HG03575 (cell line): ENCODE results near the gene ASPG.
"Not testable (repeated sequence)": the region's sequence is repeated elsewhere in the genome, so short reads cannot be mapped to it uniquely, and the experiment has no call there.

Source experiments
- ATAC-seq: cut with Tn5 transposase; IDR thresholded peaks from one replicate; pipeline ENCODE4 v1.9.1; 2021; ENCODE audit not compliant: unreplicated experiment, insufficient number of reproducible peaks, low FRiP score; ENCODE audit errors: extremely low read depth

Gene ASPG

DNA sequence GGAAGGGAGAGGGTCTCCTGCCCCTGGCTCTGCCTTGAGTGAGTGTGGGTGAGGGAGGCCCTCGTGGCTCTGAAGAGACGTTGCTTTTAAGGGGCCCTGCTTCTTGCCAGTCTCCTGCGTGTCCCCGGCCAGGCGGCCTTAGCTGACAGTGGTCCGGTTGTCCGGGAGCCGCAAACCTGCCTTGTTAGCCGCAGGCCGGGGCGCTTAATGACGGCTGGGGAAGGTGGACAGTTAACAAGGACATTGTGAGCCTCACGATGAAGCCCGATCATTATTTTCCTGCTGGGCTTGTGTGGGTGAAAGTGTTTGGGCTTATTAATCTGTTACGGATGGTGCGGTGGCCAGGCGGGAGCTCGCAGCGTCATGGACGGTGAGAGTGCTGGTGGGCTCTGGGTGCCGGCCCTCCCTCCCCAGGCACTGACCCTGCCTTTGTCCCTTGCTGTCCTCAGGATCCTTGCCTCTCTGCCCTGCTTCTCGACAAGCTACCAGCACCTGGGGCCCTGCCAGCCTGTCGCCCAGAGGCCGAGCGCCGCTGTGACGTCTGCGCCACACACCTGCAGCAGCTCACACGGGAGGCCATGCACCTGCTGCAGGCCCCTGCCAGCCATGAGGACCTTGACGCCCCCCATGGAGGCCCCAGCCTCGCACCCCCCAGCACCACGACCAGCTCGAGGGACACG lies 66.2 kb downstream of the ASPG start:
- no peak for ATAC-seq

DNA sequence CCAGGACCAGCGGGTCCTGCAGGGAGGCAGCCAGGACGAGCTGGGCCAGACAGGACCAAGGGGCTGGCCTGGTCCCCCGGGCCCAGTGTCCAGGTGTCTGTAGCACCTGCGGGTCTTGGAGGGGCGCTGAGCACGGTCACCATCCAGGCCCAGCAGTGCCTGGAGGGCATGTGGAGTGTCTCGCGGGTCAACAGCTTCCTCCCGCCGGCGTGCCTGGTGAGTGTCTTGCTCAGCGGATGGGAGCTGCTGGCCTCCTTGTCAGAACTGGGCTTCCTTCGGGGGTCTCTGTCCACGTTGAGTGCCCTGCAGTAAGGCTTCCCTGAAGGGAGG lies 66.7 kb downstream of the ASPG start:
- ATAC-seq = no peak

DNA sequence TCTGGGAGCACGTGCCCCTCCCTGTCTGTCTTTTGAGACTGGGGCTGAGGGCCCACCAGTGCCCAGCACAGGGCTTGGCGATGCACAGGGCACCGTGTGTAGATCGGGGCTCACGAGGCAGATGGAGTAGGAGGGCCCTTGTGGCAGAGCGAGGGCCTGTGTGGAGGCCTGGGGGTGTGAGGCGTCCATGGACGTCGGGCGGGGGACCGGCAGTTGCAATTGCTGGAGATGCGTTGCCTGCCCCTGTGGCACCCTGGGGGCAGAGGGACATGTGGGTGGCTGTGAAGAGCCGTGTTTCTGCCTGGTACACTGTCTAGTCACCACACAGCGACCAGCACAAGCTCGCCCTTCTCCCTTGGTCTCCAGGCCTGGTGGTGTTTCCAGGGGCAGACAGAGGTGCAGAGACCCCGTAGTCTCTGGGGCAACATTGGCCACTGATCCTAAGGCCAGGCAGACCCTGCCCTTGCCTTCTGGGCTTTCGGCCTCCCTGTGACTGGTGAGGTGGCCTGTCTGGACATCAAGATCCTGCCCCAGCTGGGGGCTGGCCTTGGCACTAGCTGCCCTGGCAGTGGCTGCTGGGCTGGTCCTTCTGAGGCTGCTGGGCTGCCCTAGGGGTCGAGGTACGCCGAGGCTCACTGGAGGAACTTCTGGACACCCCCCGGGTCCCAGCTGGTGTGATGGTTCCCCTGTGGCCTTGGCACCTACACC lies 67.3 kb downstream of the ASPG start:
- ATAC-seq = no peak

DNA sequence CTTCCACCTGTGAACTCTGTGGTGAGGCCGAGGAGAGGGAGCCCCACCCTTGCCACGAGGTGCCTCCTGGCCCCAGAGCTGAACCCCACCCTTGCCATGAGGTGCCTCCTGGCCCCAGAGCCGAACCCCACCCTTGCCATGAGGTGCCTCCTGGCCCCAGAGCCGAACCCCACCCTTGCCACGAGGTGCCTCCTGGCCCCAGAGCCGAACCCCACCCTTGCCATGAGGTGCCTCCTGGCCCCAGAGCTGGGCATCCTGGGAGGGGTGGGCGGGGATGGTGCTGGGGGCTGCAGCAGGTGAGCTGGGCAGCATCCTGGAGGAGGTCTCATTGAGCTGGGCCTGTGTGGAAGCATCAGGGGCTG lies 67.9 kb downstream of the ASPG start:
- not testable (repeated sequence) for ATAC-seq

DNA sequence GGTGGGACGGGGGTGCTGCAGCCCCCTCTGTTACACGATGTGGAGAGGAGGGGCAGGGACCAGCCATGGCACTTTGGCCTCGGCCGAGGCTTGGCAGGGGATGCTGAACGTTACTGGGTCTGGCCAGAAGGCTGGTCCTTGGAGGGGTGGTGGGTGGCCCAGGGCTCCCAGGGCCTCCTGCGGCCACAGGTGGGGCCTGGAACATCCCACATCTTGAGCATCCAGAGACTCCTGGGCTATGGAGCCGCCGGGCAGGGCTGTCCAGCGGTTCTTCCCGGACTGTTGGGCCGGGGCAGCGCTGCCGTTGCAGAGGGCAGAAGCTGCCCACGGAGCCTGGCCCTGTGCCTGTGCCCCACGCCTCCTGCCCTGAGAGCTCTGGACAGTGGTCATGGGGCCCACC lies 68.7 kb downstream of the ASPG start:
- ATAC-seq = no peak

DNA sequence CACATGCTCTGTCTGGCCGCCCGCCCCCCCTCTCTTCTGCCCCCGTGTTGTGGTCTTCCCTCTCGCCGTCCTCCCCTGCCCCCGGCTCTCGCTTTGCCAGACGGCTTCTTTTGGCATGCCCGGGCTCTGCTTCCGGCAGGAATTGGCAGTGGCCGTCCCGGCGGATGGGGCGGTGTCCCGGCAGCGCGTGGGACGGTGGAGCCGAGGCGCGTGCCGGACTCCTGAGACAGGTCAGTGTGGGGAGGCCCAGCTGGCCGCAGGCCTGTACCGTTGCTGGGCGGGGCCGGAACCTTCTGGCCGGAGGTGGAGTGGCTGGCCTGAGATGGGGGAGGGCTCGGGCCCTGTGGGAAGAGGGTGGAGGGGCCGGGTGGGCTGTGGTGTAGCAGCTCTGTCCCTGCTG lies 70.0 kb downstream of the ASPG start:
- ATAC-seq = no peak

DNA sequence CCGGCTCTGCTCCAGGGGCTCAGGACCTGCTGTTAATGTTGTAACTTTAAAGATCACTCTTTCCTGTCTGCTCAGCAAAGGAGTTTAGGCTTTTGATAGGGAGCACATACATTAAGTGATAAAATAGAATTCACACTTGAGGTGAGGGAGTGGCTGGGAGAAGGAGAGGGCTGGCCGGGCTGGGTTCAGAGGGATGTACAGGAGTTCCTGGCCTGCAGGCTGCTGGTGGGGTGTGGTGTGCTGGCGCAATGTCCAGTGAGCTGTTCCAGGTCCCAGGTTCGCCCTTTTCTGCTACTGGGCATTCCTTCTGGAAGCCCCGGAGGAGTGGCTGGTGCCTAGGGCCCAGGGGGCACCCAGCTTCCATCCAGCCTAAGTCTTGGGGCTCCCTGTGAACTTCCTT lies 70.6 kb downstream of the ASPG start:
- ATAC-seq = no peak

DNA sequence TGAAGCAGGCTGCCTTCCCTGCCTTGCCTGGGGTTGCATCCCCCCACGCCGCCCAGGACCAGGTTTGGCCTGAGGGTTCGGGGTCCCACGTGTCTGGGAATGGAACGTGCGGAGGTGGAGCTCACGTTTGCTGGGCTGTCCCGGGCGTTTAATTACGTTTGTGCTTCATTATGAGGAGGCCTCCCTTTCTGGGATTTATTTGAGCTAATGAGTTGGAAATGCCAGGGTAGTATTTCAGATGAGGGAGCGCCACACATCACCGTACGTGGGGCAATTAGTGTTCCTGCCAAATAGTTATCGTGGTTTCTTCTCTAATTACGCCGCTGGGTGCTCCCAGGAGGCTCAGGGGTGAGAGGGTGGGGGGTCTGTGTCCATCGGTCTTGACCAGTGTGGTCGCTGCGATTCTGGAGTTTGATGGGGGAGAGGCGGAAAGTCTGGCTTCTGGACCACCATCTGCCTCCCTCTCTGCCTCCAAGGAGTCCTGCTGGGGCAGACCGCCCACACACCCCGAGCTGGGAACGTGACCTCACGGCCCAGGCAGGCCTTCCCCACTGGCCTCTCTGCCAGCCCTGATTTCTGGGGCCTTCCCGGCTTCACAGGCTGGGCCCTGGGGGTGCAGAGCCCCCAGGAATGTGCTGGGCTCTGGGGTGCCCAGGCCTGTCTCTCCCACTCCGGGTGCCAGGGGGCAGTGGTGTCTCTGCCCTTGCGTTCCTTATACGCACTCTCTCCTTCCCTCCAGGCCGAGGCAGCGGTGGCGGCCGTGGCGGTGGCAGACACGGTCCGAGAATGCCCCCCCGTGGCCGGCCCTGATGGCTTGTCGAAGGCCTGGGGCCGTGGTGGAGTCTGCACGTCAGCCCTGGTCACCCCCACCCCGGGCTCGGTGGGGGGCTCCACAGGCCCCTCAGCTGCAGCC lies 71.8 kb downstream of the ASPG start:
- ATAC-seq = no peak

DNA sequence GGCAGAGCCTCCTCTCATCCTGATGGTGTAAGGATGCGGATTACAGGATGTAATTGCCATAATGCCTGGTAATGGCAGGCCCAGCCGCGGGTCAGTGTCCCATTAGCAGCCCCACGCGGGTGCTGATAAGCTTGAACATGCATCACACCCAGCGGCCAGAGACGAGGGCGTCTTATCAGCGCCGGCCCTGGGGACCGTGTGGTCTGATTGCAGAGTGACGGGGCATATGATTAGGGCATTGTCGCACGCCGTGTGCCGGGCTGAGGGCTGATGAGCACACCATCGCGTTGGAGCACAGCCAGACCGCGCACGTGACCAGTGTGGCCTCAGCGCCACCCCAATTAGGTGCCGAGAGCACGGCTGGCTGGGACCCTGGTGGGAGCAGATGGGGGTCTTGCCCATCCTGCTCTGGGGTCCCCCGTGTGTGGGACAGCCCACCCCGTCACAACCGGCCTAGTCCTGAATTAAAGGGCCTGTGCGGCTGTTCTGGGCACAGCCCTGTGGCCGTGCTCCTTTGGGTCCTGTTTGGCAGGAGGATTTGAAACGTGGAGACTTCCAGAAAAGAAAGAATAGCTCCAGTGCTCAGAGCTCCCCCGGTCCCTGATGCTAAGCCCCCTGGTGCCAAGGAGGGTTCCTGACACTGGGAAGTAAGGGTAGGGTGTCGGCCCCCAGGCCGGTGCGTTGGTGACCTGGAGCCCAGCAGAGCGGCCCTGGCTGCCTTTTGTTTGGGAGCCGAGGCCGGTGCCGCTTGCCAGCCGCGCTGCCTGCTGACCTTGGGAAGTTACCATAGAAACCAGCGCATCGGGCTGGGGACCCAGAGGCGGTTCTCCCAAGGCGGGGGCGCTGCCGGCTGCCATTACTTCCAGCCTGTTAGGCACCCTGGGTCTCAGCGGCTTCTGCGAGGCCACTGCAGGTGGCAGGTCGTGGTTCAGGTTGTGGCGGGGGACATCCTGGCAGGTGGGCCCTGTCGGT lies 73.6 kb downstream of the ASPG start:
- no peak for ATAC-seq

DNA sequence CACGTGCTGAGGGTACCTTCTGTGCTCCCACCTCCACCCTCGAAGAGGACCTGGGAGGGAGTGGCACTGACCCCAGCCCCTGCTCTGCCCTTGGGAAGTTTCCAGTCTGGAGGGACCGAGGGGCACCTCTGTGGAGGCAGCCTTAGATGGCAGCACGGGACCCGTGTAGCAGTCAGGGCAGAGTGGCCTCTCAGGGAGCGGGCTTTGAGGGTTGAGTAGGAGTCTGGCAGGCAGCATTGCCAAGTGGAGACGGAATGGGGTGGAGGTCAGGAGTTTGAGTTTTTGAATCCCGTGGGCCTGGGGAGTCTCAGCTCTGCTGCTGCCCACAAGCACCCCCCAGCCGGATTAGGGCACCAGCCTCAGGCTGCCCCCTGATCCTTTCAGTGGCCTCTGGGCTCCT lies 74.5 kb downstream of the ASPG start:
- ATAC-seq = no peak

DNA sequence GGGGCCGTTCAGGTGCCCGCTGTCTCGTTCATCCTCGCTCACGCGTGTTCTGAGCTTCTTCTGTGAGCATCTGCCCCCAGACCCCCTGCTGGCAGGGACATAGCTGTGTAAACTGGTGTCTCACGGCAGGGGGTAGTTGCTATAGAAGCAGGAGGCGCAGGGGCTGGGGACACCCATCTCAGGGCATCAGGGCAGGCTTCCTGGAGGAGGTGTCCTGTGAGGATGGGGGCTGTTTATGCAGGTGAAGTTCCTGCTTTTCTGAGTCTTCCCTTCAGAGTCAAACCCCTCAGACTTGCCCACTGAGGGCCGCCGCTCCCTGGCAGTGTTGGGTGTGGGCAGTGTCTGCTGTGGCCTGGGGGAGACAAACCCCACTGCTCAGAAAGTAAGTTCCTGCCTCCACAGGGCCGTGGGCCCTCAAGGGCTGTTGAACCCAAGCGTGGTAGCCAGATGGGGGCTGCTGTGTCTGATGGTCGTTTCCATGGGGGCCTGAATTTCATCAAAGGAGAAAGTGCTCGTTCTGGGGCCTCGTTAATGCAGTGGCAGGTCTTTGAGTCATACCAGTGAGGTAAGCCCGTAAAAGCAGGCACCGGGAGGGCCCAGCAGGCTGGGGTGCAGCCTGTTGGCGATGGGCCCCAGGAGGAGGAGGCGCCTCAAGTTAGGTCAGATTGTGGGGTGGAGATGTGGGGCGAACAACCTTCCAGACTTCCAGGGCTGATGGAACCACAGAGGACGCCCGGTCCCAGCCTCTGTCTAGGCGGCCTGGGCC lies 76.3 kb downstream of the ASPG start:
- no peak for ATAC-seq

DNA sequence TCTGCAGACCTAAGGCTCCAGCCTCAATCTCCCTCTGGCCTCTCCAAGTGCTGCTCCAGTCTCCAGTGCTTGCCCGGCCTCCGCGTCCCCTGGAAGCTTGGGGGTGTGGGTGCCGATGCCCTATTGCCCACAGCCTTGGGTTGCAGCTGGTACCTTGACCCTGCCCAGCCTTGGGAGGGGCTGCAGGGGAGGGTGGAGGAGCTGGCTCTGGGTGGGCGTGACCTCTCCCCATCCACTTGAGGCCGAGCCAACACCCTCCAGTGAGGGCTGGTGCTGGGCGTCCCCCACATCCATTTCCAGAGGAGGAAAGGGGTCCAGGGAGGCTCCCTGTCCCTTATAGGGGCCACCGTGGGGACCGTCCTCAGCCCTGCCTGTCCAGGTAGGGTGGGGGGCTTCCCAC lies 77.0 kb downstream of the ASPG start:
- no peak for ATAC-seq

DNA sequence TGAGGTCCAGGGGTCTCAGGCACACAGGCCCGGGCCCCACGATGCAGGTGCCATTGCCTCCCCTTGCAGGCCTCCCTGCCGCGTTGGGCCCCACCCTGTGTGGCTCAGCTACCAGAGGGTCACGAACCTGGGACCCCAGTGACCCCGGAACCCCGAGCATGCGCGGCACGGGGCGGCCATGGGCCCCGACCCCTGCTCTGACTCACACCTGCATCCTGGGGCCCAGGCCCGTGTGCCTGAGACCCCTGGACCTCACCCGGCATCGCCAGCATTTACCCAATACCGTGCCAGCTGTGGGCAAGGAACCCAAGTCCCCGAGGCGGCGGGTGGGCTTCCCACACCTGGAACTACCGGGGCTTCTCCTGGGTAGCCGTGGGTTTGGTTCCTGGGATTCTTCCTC lies 78.0 kb downstream of the ASPG start:
- no peak for ATAC-seq

DNA sequence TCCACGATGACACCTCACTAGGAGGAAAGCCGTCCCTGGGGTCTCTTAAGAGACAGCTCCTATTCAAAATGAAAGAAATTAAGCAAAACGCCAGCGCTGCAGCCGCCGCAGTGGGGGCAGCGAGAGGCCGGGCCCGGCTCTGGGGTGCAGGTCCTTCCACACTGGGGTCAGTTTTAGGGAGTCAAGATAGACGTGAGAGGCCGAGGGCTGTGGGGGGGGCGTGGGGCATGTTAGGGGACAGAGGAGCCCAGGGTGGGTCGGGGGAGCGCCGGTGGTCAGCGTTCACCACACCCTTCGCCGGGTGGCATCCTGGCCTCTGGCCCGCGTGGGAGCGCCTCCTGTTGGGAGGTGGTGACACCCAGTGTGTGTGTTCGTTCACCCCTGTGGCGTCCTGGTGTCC lies 78.5 kb downstream of the ASPG start:
- ATAC-seq = no peak

DNA sequence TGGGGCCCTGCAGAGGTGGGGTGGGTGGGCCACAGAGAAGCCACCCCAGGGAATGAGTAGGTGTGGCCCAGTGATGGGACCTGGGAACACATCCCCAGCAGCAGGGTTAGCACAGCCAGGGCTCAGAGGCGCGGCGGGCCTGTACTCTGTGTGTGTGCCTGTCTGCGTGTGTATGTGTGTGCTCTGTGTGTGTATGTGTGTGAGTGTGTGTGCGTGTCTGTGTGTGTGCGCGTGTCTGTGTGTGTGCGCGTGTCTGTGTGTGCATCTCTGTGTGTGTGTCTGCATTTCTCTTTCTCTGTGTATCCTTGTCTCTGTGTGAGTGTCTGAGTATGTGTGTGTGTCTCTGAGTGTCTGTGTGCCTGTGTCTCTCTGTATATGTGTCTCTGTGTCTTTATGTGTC lies 79.0 kb downstream of the ASPG start:
- ATAC-seq = no peak
